GM21447 (cell line): ENCODE data around the gene DPYD.

Experiments
- ATAC-seq: cut with Tn5 transposase; IDR thresholded peaks from one replicate; pipeline ENCODE4 v1.9.1; 2021; ENCODE audit not compliant: unreplicated experiment

Gene DPYD

DNA sequence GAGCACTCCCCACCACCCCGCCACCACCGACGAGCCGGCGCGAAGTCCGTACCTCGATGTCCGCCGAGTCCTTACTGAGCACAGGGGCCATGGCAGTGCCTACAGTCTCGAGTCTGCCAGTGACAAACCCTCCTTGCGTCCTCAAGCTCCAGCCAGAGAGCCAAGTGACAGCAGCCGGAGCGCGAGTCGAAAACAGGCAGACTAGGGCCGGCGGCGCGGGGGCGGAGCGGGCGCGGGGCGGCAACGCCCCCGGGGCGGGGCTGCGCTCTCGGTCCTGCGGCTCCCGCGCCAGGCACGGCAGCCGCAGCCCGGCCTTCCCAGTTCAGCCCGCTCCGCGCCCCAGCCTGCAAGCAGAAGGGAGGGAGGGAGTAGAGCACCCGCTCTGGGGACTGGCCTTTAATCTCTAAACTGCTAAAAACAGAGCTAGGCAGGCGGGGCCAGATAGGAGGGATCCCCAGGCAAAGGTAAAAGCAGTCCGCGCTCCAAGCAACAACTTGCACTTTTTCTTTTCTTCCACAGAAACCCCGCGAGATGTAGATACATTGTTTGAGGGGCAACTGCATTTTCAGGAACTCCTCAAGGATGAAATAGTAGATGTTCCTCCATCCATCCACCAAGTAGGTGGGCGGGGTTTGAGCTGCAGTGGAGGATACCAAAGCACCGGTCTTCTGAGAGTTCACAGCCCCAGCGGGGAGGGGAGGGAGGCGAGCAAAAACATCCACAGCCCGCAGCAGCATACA, at the start of gene DPYD:
Gene DPYD, minus strand, starts transcription at position 203 of the 740 bp plus-strand sequence. Its CDS starts 112 bp downstream, at position 91.
- ATAC-seq, result peak; percentile 86

DNA sequence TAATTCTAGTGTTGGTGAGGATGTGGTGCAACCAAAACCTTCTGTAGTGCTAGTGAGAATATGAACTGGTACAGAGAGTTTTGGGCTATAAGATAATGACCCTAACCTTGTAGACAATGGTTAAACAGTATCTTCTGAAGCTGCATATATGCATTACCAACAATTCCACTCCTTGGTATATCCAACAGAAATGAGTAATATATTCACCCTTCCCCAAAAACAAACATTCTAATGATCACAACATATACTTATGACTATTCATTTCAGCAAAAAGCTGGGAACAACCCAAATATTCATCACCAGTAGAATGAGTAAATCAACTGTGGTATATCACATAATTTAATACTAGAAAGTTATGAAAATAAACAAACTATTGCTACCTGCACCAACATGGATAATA, 39.6 kb upstream of the DPYD start:
- no peak for ATAC-seq

DNA sequence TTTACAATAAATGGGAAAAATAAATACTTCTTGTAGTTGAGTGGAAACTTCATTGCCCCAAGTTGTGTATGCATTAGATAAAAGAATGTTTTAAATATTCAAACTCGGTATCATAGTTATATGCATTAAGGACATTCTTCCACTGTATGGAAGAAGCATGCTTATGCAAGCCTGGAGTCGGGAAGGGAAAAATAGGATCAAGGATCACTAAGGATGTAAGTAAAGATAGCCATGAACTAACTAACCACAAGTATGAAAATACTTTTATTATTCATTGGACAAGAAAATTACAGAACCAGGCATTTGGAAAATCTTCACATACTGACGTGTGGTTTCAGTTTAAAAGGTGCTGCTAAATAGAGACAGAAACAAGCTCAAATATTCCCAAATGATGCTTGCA, 26.9 kb upstream of the DPYD start:
- no peak for ATAC-seq

DNA sequence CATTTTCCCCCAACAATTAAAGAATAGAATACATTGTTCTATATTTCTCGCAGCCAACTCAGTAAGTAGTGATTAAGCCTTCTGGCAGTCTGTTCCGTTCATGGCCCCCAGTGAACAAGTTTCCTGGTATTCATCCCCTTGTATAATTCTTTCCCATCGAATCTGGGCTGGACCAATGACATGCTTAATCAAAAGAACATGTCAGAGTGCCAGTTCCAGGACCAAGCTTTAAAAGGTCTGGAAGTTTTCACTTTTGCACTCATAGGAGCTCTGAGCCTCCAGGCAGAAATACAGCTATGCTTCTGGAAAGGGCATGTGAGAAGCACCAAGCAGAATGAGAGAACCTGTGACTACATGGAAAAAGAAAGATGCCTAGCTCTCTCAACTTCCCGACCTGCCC, 22.5 kb upstream of the DPYD start:
- no peak for ATAC-seq

DNA sequence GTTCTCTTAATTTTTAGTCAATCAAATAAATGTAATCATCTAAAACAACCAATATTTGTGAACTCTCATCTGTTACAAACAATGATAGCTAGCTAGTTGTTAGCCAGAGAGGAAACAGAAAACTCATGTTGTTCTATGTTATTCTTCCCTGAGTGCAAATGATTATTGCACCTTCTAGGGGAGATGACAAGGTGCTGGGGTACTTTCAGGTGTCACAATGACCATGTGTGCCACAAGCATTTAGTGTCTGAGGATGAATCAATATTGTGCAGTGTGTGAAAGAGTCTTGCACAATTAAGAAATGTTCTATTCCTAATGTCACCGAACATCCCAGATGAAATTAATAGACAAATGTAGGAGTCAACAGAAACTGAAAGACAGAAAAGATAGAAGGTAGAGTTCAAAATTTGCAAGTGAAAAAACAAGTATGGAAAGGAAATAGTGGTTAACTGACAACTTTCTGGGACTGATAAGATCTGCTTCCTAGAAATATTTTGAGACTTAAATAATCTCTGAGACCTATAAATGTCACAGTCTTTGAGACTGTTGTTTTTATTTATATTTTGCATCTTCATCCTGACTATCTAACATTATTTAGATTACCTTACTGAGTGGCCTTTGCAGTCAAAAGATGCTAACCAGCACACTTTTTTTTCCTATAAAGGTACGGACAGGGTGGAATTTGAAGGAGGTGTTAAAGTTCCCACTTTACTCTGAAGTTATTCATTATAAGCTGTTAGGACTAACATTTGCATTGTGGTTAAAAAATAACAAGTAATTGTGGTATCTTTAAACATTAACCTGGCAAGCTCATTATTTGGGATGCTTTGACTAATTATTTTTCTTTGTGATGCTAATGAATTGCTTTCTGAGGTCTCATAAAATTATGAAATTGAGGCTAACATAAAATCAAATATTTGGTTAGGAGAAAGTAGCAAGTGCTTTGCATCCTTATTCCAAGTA, 21.6 kb upstream of the DPYD start:
- ATAC-seq, result no peak

DNA sequence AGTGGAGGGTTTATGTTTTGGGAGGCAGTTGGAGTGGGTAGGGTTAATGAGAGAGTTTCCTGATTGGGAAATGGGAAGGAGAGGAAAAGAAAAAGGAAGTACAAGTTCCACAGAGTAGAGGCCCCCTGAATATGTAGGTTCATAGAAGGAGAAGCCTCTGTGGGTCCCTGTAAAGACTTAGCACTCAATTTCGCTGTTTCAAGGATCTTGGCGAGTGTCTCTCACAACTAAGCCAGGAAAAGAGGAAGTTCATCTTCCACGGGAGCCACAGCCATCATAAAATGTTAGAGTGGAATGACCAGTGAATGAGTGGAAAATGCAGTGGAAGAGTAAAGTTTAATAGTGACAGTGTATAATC, 17.4 kb upstream of the DPYD start:
- no peak for ATAC-seq

DNA sequence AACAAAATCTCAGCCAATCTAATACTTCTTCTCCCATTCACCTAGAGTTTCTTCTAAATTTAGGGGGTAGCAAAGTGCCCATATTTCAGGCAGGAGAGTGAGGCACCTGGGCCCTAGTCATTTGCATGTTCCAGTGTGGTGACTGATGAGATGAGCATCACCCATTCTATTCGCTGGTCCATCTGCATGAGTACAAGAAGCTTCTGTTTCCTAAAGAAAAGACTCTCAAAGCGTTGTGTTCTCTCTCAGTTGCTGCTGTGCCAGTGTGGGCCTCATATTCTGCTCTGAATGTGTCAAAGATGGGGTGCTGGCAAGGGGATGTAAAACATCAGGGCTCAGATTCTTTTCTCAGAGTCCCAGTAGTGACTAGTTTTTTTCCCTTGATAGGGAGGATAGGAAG, 16.1 kb upstream of the DPYD start:
- no peak for ATAC-seq

DNA sequence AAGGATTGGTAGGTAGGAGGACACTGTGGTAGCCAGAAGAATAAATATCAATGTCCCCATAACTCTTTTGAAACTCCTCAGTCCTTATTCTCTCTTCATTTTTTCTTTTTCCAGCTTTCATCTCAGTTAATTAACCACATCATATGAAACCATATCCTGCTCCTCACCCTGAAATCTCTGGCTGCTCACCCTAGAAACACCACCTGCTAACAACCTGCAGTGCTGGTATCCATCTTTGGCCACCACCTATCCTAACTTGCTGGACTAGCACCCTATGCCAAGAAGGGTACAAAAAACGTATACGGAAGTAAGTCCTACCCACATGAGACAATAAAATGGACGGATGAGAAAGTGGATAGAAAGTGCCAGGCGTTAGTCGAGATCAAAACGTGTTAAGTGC, 13.7 kb upstream of the DPYD start:
- no peak for ATAC-seq

DNA sequence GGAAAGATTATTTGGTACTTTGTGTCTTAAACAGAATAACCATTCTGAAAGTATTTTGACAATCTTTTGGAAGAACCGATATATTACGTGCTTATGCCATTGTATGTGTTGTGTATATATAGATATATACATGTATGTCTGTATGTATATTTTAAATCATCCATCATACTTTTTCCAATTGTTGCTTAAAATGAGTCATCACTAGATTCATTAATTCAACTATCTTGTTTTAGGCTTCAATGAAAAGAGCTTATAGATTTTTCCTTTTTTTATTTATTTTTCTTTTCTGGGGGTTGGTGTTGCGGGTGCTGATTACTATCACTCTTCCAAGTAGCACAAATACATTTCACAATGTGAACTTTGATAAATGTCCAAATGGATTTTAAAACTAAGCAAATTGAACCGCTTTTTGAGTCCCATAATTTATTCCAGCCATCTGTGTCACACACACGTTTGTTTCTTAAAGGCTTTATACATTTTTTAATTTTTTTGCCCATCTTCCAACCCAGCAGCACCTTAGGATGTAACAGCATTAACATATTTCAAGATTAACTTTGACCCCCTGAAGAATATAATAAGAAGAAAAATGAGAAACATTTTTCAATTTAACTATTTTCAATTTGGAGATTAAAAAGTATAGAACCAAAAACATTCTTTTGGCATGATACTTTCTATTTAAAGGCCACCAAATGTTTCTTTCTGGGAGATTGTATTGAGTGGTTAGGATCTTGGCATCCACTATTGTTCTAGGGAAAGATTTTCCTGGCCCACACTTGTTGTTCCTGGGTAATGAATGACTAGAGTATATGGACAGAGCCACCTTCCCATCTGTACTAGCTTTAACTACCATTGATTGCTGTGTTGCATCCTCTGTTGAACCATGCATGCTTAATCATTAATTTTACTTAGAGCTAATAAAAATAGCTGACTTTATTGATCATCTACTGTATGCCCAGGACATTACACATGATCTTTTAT, 9.3 kb upstream of the DPYD start:
- ATAC-seq, result no peak

DNA sequence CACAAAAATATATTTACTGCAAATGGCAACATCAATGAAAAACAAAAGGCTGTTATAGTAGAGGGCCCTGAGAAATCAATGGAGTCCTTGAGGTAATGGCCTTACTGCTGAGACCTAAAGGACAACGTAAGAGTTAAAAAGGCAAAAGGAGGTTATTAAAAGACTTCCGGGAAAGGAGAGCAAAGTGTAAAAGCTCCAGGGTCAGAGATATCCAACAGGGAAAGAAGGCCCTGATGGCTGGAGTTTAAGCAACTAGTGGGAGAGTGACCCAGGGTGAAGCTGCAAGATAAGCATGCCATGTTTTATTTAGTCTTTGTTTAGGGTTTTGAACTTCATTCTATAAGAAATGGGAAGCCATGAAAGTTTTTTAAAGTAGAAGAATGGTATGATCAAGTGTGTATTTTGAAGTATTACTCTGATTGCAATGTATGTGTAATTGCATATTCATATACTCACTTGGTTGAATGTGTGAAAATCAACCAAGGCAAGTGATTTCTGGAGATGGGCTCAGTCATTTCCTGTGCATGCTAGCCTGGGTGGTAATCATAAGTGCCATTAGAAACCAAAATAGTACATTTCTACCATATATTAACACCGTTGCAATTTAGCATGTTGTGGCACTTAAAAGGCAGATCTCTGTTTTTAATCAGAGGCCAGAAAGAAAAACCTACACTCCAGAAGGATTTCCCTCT, 5.3 kb upstream of the DPYD start:
- no peak for ATAC-seq

DNA sequence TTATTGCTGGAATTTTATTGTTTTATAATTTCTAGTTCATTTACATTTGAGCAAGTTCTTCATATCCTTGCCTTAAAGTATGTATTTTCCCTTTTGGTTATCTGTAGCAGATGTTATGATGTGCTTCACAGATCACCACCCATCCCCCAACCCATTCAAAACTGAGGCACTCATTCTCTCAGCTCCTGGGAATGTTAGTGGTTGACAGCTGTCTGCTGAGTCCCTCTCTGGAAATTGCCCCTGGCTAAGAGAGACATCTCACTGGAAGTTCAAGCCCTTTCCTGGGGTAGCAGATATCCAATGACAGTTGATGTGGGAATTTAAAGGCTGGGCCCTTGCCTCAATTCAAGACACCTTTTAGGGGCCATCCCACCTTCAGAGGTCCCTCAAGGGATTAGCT, 4.3 kb upstream of the DPYD start:
- no peak for ATAC-seq

DNA sequence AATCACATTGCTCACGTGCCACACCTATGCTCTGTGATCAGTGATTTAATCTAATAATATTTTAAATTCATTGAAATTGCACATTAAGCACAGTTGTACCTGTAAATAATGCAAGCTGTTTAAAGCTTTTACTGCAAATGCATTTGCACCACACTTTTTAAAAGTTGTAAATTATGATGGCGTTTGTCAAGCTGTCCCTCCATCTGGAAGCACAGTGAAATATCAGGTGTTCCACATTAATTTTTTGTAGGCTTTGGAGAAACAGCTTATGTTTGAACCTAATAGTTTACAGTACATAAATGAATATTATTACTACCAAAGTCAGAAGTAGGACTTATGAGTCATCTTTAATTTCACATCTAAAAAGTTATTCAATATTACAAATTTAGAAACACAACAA, 3.0 kb upstream of the DPYD start:
- ATAC-seq, result no peak

DNA sequence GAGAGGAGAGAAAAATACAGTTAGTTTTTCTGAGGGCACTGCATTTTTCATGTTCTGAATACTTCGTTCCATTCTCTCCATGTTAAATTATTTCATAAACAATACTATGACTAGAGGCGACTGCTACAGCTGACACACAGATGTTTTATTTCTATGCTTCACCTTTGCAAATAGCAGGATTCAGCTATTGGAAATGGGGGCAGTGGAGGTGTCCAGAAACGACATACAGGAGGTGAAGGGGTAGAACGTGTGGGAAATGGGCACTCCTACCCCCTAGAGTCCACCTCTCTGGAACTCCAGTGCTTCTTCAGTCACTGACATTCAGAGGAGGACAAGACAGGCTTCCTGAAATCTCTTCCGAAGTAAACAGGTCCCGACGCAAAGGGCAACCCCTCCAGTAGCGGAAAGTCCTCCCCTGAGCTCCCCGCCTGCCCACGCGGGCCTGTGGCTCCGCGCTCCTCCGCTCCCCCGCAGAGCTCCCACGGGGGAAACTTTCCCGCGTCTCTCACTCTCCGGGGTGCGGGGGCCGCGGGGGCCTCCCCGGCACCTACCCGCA, 480 bp downstream of the DPYD start:
- no peak for ATAC-seq

DNA sequence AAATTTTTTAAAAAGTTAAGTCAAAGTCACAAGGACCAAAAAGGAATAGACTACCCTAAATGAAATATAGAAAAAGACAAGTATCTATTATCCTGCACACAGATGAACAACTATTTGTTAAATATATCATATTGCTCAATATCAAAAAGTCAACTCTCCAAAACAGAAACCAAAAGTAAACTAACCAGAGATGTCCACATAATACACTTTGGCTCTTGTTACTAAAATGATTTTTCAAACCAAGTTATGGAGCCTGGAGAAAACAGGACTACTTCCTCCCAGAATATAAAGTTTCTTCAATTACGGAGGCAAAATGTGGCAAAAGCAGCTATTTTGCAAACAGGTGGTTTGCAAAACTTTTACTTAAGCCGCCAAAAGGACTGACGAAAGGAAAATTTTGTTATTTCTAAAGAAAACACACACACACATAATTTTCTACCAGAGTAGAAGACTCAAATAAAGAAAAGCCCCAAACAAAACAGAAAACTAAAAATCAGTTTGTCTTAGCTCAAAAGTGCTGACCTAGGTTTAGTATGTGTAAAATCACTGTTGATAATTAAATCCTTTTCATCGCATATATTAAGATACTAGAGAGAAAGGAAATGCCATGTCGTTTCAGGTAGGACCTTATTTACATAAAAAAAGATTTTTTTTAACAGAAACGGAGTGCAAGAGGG, 1.1 kb downstream of the DPYD start:
- ATAC-seq, result no peak

DNA sequence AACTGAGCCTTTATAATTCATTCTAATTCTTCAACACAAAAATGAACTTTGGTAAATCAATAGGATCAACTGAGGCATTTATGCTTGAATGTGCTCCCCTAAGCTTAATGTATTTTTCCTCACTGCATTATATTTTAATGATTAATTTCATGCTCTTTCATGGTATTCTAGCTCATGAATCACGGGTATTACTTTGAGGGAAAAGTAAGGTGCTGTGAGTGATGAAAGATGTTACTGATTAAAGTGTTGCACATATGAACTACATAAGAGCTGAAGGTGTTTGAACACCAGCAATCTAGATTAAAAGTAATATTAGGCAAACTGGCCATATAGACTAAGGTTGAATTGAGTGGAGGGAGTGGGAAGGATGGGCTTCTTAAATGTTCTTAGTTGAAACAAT, 1.9 kb downstream of the DPYD start:
- ATAC-seq, result no peak

DNA sequence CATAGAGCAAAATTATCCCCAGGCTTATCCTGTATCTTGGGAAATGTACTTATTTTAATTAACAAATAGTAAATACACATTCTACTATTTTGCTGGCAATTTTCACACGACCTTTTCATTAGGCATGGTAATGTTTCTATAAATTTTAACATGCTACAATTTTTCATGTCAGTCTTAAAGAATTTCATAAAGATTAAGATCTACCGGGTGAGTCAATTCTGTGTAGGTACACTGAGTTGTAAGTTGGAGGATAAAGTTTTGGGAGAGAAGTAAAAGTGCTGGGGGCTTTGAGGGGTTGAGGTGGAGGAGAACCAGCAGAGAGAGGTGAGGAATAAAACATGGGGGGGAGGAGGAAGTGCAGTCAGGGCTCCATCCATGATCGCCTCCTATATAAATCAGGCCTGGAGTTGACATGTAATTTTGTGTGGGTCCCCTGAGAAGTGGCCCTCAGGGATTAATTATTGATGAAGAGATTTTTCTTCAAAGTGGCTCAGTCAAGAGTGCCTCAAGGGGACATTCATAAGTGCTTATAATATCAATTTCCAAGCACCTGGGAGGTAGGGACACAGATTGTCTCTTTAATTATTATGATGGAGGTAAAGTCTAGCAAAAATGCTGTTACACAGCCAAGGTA, 7.2 kb downstream of the DPYD start:
- no peak for ATAC-seq

DNA sequence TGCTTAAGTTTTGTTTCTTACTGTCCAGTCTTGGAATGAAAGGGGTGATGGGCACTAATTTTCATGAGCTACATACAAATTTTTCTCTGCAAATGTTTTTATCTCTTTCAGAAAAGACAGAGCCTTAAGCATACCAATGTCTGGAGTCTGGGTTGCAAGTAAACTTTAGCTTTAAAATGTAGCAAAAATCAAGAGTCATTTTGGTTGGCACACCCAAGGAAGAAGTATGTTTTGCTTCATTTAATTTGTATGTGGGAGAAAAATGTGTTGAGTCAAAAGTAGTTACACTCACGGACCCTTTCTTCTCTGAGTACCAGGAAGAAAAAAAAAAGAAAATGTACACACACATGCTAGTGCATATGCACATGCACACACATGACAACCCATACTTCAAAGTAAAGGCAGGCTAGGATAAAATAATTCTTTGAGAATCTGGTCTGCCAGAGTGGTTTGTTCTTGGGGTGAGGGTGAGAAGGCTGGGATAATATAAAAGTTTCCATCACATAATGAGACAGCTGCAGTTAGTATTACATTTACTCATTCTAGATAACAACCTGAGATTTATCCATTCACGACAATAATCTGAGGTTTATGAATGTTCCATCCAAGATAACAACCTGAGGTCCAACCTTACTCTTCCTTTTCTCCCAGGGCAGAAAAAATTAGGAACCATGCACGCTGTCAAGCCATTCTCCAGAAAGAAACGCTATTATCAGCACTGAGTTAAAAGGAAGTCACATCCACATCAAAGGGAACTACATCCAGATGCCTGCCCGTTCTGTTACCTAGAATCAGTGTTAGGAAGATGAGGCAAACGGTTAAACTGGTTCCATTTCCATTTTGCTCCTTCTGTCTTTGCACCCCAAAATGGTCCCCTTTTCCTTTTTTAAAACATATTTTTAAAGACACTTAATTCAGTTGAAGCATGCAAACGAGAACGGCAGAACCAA, 9.3 kb downstream of the DPYD start:
- no peak for ATAC-seq

DNA sequence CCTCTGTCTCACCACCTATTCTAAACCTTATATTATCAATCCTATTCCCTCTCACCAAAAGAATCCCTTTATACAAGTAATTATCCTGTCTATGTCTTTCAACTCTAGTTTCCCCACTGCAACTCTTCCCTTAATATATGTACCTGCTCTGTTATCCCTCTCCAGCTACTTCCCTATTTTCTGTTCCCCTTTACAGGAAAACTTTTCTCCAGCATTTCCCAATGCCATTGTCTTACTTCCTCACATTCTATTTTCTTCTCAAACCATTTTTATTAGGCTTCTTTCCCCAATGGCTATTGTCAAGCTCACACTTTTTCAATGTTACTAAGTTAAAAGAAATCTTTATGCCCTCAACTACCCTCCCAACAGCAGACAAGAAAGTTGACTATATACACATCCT, 11.6 kb downstream of the DPYD start:
- no peak for ATAC-seq
